ENCODE results near the gene RESF1. TPM values are rescaled to one million over a fixed set of nuclear protein-coding genes. Genes with fewer than 3 reads are reported as not detected.

The RESF1 gene
- total RNA-seq, 1 donor from 2014 or later: 61.9 TPM

DNA sequence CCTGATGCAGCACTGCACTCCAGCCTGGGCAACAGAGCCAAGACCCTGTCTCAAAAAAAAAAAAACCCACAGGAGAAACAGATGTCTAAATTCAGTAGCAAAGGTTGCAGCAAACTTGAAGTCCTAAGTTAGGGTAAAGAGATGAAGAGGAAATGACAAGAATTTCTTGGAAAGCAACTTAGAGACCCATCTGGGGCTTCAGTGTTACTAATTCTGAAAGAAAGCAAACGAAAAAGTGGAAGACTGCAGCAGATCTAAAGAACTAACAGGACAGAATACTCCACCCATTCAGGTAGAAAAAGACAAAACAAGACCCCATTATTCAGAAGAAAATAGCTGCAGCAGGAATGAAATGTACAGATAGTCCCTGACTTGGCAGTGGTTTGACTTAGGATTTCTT, 31.9 kb downstream of the RESF1 start:
- Mint-ChIP-seq H3K36me3 (peaks cover 36% of the 10 kb centered on the region), H3K4me3 (no peak overlapping the region), H3K9me3 (peaks cover 10% of the 10 kb centered on the region), H3K27me3 (ENCODE audit: low read depth) (no peaks in the 10 kb centered on the region), H3K27ac (peak overlapping the region; percentile 65), H3K4me1 (peaks cover 14% of the 10 kb centered on the region)
- no peak for DNase-seq (ENCODE audit: low spot score in 2 of 2, unreplicated experiment in 2 of 2)
- TF ChIP-seq, protein P1, sequence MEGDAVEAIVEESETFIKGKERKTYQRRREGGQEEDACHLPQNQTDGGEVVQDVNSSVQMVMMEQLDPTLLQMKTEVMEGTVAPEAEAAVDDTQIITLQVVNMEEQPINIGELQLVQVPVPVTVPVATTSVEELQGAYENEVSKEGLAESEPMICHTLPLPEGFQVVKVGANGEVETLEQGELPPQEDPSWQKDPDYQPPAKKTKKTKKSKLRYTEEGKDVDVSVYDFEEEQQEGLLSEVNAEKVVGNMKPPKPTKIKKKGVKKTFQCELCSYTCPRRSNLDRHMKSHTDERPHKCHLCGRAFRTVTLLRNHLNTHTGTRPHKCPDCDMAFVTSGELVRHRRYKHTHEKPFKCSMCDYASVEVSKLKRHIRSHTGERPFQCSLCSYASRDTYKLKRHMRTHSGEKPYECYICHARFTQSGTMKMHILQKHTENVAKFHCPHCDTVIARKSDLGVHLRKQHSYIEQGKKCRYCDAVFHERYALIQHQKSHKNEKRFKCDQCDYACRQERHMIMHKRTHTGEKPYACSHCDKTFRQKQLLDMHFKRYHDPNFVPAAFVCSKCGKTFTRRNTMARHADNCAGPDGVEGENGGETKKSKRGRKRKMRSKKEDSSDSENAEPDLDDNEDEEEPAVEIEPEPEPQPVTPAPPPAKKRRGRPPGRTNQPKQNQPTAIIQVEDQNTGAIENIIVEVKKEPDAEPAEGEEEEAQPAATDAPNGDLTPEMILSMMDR (IDR thresholded peaks at IDR 0.05; ENCODE audit: unreplicated experiment): no peak

DNA sequence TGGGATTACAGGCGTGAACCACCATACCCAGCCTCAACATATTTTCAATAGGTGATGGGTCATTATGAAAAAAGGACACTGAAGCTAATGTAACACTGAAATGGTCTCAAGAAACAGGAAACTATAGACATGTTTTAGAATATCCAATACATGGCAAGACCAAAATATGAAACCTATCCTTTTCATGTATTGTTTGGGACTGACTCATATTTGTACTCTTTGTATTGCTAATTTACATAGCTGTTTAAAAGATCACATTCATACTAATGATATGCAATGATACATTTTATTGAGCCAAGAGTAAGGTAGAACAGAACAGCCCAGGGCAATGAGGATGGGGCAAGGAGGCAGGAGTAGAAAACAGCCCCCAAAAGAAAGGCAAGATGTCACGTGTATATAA, 32.6 kb downstream of the RESF1 start:
- no peak for DNase-seq (ENCODE audit: low spot score in 2 of 2, unreplicated experiment in 2 of 2)
- H3K27me3 Mint-ChIP-seq (ENCODE audit: low read depth): no peaks in the 10 kb centered on the region
- peak overlapping the region; percentile 65 for H3K27ac Mint-ChIP-seq
- peaks cover 29% of the 10 kb centered on the region for H3K36me3 Mint-ChIP-seq
- H3K4me3 Mint-ChIP-seq: no peak overlapping the region
- TF ChIP-seq, protein P1 (IDR thresholded peaks at IDR 0.05; ENCODE audit: unreplicated experiment): no peak
- peaks cover 14% of the 10 kb centered on the region for H3K4me1 Mint-ChIP-seq
- peaks cover 5% of the 10 kb centered on the region for H3K9me3 Mint-ChIP-seq

DNA sequence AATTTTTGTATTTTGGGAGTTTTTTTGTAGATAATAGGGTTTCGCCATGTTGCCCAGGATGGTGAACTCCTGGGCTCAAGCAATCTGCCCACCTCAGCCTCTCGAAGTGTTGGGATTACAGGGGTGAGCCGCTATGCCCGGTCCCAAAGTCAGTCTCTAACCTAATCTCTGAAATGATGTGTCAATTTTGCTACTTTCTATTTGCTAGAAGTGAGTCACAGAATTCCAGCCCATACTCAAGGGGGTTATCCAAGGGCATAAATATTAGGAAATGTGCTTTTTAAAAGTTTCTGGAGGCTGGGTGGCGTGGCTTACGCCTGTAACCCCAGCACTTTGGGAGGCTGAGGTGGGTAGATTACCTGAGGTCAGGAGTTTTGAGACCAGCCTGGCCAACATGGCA, 40.5 kb downstream of the RESF1 start:
- no peaks in the 10 kb centered on the region for H3K4me1 Mint-ChIP-seq
- H3K36me3 Mint-ChIP-seq: peaks cover 25% of the 10 kb centered on the region
- no peak overlapping the region for H3K4me3 Mint-ChIP-seq
- no peak for DNase-seq (ENCODE audit: low spot score in 2 of 2, unreplicated experiment in 2 of 2)
- no peaks in the 10 kb centered on the region for H3K27me3 Mint-ChIP-seq (ENCODE audit: low read depth)
- TF ChIP-seq, protein P1 (IDR thresholded peaks at IDR 0.05; ENCODE audit: unreplicated experiment): no peak
- peaks cover 4% of the 10 kb centered on the region for H3K9me3 Mint-ChIP-seq
- no peak overlapping the region for H3K27ac Mint-ChIP-seq

DNA sequence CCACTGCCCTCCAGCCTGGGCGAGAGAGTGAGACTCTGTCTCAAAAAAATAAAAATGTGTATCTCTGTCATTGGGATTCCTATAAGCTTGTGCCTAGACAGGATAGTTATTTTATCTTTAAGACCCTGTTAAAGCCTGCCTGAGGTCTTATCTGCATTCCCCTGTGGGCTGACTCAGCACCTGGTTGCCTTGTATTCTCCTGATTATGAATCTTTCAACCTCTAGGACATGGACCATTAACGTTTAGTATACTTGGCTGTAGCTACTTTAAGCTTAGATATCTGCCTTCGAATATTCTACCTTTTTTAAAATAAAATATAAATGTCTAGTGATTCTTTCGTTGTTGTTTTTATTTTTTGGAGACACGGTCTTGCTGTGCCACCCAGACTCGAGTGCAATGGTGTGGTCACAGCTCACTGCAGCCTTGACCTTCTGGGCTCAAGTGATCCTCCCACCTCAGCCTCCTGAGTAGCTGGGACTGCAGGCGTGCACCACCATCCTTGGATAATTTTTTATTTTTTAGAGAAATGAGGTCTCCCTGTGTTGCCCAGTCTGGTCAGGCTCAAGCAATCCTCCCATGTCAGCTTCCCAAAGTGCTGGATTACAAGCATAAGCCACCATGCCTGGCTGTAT, 41.3 kb downstream of the RESF1 start:
- DNase-seq (ENCODE audit: low spot score in 2 of 2, unreplicated experiment in 2 of 2): no peak
- no peak overlapping the region for H3K4me3 Mint-ChIP-seq
- peaks cover 4% of the 10 kb centered on the region for H3K9me3 Mint-ChIP-seq
- peaks cover 1% of the 10 kb centered on the region for H3K4me1 Mint-ChIP-seq
- H3K36me3 Mint-ChIP-seq: peaks cover 25% of the 10 kb centered on the region
- no peaks in the 10 kb centered on the region for H3K27me3 Mint-ChIP-seq (ENCODE audit: low read depth)
- TF ChIP-seq, protein P1 (IDR thresholded peaks at IDR 0.05; ENCODE audit: unreplicated experiment): no peak
- no peak overlapping the region for H3K27ac Mint-ChIP-seq

DNA sequence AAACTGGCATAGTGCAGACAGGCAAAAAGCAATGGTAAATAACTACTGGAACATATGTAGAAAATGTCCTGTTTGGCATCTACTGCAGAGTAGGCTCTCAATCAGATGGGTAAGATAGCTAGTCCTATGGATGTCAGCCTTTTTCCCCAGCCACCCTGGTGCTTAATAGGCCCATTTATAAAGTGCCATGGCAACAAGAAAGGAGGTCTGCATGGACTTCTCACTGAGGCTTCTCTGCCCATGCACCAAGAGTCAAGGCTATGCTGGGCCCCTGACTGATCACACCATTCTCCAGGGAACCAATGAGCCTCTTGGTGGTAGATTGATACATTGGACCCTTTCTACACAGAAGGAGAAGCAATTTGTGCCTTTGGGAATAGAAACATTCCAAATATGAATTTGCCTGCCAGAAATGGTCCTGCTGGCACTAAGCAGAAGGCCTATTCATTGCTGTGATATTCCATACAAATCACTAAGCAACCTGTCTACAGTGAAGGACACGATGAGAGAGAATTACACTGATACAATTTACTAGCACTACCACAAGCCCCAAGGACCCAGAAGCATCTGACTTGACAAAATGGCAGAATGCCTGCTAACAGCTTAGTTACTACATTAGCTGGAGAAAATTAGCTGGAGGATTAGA, 43.8 kb downstream of the RESF1 start:
- Mint-ChIP-seq H3K27me3 (ENCODE audit: low read depth) (no peaks in the 10 kb centered on the region), H3K27ac (peak overlapping the region; percentile 10), H3K36me3 (peaks cover 22% of the 10 kb centered on the region), H3K4me3 (no peak overlapping the region), H3K9me3 (peaks cover 4% of the 10 kb centered on the region), H3K4me1 (peaks cover 7% of the 10 kb centered on the region)
- no peak for DNase-seq (ENCODE audit: low spot score in 2 of 2, unreplicated experiment in 2 of 2)
- TF ChIP-seq, protein P1 (IDR thresholded peaks at IDR 0.05; ENCODE audit: unreplicated experiment): no peak
